Bone marrow (tissue), 2 donors: ENCODE results near the gene LTB4R.
"Not testable (repeated sequence)": the region's sequence is repeated elsewhere in the genome, so short reads cannot be mapped to it uniquely, and the experiment has no call there.

Experiments used
- DNase-seq, 2 donors: peaks; one replicate each; lab custom pipeline; 2025; lab: John Stamatoyannopoulos, UW

LTB4R gene

GRCh38 chr14:24343795-24344660 lies 32.7 kb downstream of the LTB4R start:
- DNase-seq, result no peak

- no peak for DNase-seq
These were observed 35.8 kb downstream of the LTB4R start for GRCh38 chr14:24347134-24347533.

GRCh38 chr14:24348186-24348585 lies 36.9 kb downstream of the LTB4R start:
- DNase-seq, result no peak

DNA sequence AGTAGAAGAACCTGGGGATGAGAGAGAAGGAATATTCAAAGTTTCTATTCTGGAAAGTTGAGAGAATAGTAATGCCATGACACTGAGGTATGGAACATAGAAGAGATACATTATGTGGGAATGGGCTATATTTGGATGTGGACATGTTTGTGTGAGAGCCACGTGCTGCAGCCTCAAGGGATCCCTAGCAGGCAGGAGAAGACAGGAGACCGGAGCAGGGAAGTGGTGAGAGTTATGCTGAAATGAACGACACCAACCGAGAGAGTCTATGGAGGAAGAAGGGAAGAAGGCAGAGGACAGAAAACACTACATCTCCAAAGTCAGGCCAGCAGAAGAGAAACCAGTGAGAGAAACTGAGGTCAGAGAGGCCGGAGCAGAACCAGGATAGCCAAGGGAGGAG lies 38.4 kb downstream of the LTB4R start:
- no peak for DNase-seq

- DNase-seq, result no peak
These were observed 40.2 kb downstream of the LTB4R start for GRCh38 chr14:24351517-24351916.

DNA sequence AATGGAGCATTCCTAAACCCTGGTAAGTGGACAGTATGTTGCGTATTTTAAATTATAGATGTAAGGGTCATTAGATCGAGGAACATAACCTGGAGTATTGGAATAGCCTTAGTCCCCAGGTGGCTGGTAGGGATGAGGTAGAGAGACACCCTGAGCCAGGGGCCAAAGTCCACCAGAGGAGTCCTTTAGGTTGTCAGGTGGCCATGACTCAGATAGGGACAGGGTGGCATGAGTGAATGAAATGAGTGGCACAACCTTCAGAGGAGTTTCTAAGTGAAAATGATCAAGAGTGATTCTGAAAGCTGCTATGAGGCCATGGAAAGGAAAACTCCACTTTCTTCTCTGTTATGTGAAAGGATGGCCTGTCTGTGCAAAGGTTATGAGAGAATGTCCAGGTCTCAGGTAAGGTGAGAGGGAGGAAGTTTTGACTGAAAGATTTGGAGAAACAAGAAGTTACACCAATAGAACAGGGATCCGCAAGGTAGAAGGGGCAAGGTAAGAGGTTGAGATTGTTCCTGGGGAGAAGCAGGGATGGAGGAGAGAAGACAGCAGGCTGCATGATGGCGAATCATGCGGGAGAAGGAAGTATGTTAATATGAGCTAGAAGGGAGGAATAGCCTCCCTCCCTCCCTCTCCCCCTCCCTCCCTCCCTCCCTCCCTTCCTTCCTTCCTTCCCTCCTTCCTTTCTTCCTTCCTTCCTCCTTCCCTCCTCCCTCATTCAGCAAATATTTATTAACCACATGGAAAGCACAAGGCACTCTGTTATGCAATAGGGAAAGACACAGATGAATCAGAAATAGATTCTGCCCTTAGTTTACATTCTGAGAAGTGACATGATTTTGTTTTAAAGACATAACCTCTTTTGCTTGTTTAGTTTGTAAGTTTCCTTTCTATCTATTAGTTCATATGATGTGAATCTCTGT lies 42.5 kb downstream of the LTB4R start:
- no peak for DNase-seq

GRCh38 chr14:24354482-24354825 lies 43.2 kb downstream of the LTB4R start:
- DNase-seq, result not testable (repeated sequence)

GRCh38 chr14:24355009-24355408 lies 43.7 kb downstream of the LTB4R start:
- no peak for DNase-seq

GRCh38 chr14:24356208-24356607 lies 44.9 kb downstream of the LTB4R start:
- no peak for DNase-seq

- no peak for DNase-seq
These were observed 49.0 kb downstream of the LTB4R start for GRCh38 chr14:24360281-24360680.

- DNase-seq, result no peak
These were observed 50.0 kb downstream of the LTB4R start for GRCh38 chr14:24361326-24361725.

DNA sequence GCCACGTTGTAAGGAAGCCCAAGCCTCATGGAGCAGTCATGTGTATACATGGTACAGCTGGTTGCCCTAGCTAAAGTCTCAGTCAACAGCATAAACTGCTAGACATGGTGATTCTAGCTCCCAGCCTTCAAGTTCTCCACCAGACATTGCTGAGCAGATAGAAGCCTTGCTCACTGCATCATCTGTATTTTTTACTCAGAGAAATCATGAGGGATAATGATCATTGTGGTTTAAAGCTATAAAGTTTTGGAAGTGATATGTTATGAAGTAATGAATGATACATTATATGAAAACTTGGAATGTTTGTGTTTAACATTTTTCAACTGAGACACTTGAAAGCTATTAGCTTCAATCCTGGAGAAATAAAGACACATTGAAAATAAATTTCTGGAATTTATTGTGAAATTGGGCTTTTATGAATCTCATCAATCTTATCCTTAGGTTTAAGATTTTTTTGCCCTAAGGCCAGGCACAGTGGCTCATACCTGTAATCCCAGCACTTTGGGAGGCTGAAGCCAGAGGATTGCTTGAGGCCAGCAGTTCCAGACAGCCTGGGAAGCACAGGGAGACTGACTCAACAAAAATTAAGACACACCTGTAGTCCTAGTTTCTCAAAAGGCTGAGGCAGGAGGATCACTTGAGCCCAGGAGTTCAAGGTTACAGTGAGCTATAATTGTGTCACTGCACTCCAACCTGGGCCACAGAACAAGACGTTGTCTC lies 51.1 kb downstream of the LTB4R start:
- no peak for DNase-seq

GRCh38 chr14:24363401-24363800 lies 52.1 kb downstream of the LTB4R start:
- DNase-seq, result no peak

- DNase-seq, result no peak
These were observed 53.5 kb downstream of the LTB4R start for GRCh38 chr14:24364841-24365240.

- DNase-seq, result peak; percentile 29 to 91
These were observed 54.5 kb downstream of the LTB4R start for GRCh38 chr14:24365600-24366412.

GRCh38 chr14:24366413-24366720 lies 55.1 kb downstream of the LTB4R start:
- DNase-seq, result no peak

- no peak for DNase-seq
These were observed 55.6 kb downstream of the LTB4R start for GRCh38 chr14:24366721-24367513.
